ENCODE data around the gene SCGN. TPM values are rescaled to one million over a fixed set of nuclear protein-coding genes. Genes with fewer than 3 reads are reported as not detected.

SCGN gene
- total and polyA plus RNA-seq, 11 donors, result 0.27 to 12.0 (median 1.1) TPM; not detected in 3

- H3K27ac ChIP-seq, result no peak overlapping the region
- WGBS, 4 donors, result 68 to 74% (median 70%) methylated on average over 7 of the region's 7 CpGs
- H3K36me3 ChIP-seq, result no peaks in the 10 kb centered on the region
- no peak for TF ChIP-seq CTCF (IDR thresholded peaks at IDR 0.05)
- TF ChIP-seq POLR2A (IDR thresholded peaks at IDR 0.05), result no peak
- H3K27me3 ChIP-seq, result peaks cover 0 to 5% (median 0%) of the 10 kb centered on the region in 9 donors
- H3K9me3 ChIP-seq, result no peaks in the 10 kb centered on the region
- H3K4me3 ChIP-seq, result no peak overlapping the region
- ATAC-seq, result no peak
- no peak for DNase-seq
- intact Hi-C loops (cut with DNase I), result no loop called here
- H3K4me1 ChIP-seq, result no peaks in the 10 kb centered on the region
Observed at GRCh38 chr6:25670793-25671513, 18.9 kb downstream of the SCGN start.

GRCh38 chr6:25671652-25672051 is 19.6 kb downstream of the SCGN start:
- Histone ChIP-seq H3K9me3 (no peaks in the 10 kb centered on the region), H3K4me3 (no peak overlapping the region), H3K36me3 (no peaks in the 10 kb centered on the region), H3K4me1 (no peaks in the 10 kb centered on the region), H3K27ac (no peak overlapping the region), H3K27me3 (peaks cover 0 to 5% (median 0%) of the 10 kb centered on the region in 9 donors)
- no peak for DNase-seq
- WGBS, 4 donors, result 55 to 68% (median 58%) methylated on average over 1 of the region's 1 CpG
- intact Hi-C loops (cut with DNase I), result no loop called here
- no peak for TF ChIP-seq CTCF (IDR thresholded peaks at IDR 0.05)
- TF ChIP-seq POLR2A (IDR thresholded peaks at IDR 0.05), result no peak
- no peak for ATAC-seq

- H3K4me3 ChIP-seq, result no peak overlapping the region
- ATAC-seq (no peak), DNase-seq (no peak)
- no peaks in the 10 kb centered on the region for H3K36me3 ChIP-seq
- no peak overlapping the region for H3K27ac ChIP-seq
- no peaks in the 10 kb centered on the region for H3K4me1 ChIP-seq
- no peaks in the 10 kb centered on the region for H3K9me3 ChIP-seq
- intact Hi-C loops (cut with DNase I), result no loop called here
- WGBS, 4 donors, result 48 to 58% (median 54%) methylated on average over 5 of the region's 5 CpGs
- H3K27me3 ChIP-seq, result peaks cover 0 to 5% (median 0%) of the 10 kb centered on the region in 9 donors
- no peak for TF ChIP-seq CTCF (IDR thresholded peaks at IDR 0.05)
- no peak for TF ChIP-seq POLR2A (IDR thresholded peaks at IDR 0.05)
Observed at GRCh38 chr6:25675167-25675566, 23.2 kb downstream of the SCGN start.

- WGBS, 4 donors, result 67 to 78% (median 68%) methylated on average over 5 of the region's 5 CpGs
- intact Hi-C loops (cut with DNase I), result no loop called here
- no peaks in the 10 kb centered on the region for H3K27me3 ChIP-seq
- no peaks in the 10 kb centered on the region for H3K36me3 ChIP-seq
- H3K27ac ChIP-seq, result no peak overlapping the region
- no peaks in the 10 kb centered on the region for H3K4me1 ChIP-seq
- H3K9me3 ChIP-seq, result no peaks in the 10 kb centered on the region
- DNase-seq (no peak), ATAC-seq (no peak)
- no peak overlapping the region for H3K4me3 ChIP-seq
- TF ChIP-seq CTCF (IDR thresholded peaks at IDR 0.05) (no peak), POLR2A (IDR thresholded peaks at IDR 0.05) (no peak)
Observed at GRCh38 chr6:25676775-25677174, 24.8 kb downstream of the SCGN start.
